HG03039 (cell line): ENCODE results near the gene MACROH2A2.
"Not testable (repeated sequence)": the region's sequence is repeated elsewhere in the genome, so short reads cannot be mapped to it uniquely, and the experiment has no call there.

Source experiments
- ATAC-seq: cut with Tn5 transposase; IDR thresholded peaks from one replicate; pipeline ENCODE4 v1.9.1; 2021; ENCODE audit warnings: mild to moderate bottlenecking, moderate library complexity; ENCODE audit not compliant: unreplicated experiment

MACROH2A2 gene

GRCh38 chr10:70066190-70066589, 13.5 kb downstream of the MACROH2A2 start:
- ATAC-seq: no peak

GRCh38 chr10:70067586-70067985, 14.9 kb downstream of the MACROH2A2 start:
- ATAC-seq: no peak

- ATAC-seq: no peak
Measured at GRCh38 chr10:70068925-70069324, 16.3 kb downstream of the MACROH2A2 start.

- no peak for ATAC-seq
Measured at GRCh38 chr10:70069346-70069745, 16.7 kb downstream of the MACROH2A2 start.

GRCh38 chr10:70070834-70071233, 18.2 kb downstream of the MACROH2A2 start:
- ATAC-seq: no peak

- ATAC-seq: no peak
Measured at GRCh38 chr10:70074165-70074564, 21.5 kb downstream of the MACROH2A2 start.

- no peak for ATAC-seq
Measured at GRCh38 chr10:70074971-70075370, 22.3 kb downstream of the MACROH2A2 start.

- no peak for ATAC-seq
Measured at GRCh38 chr10:70078329-70078728, 25.7 kb downstream of the MACROH2A2 start.

GRCh38 chr10:70078937-70079336, 26.3 kb downstream of the MACROH2A2 start:
- no peak for ATAC-seq

- not testable (repeated sequence) for ATAC-seq
Measured at GRCh38 chr10:70080789-70081188, 28.1 kb downstream of the MACROH2A2 start.

GRCh38 chr10:70084189-70084588, 31.5 kb downstream of the MACROH2A2 start:
- ATAC-seq: no peak

- ATAC-seq: no peak
Measured at GRCh38 chr10:70085975-70086613, 33.4 kb downstream of the MACROH2A2 start.

- no peak for ATAC-seq
Measured at GRCh38 chr10:70087616-70088307, 35.1 kb downstream of the MACROH2A2 start.

GRCh38 chr10:70088308-70088698, 35.7 kb downstream of the MACROH2A2 start:
- ATAC-seq: no peak

GRCh38 chr10:70090013-70090412, 37.4 kb downstream of the MACROH2A2 start:
- no peak for ATAC-seq

GRCh38 chr10:70090951-70091350, 38.3 kb downstream of the MACROH2A2 start:
- no peak for ATAC-seq

GRCh38 chr10:70092389-70092718, 39.7 kb downstream of the MACROH2A2 start:
- ATAC-seq: no peak

GRCh38 chr10:70093335-70093944, 40.8 kb downstream of the MACROH2A2 start:
- no peak for ATAC-seq

GRCh38 chr10:70094250-70094649, 41.6 kb downstream of the MACROH2A2 start:
- no peak for ATAC-seq

GRCh38 chr10:70096016-70096704, 43.5 kb downstream of the MACROH2A2 start:
- no peak for ATAC-seq

- ATAC-seq: no peak
Measured at GRCh38 chr10:70096705-70097420, 44.2 kb downstream of the MACROH2A2 start.
